Ishikawa (cell line): ENCODE measurements around the gene LMAN1L.

ENCODE experiments used
- CEBPB ChIP-seq: IDR thresholded peaks from 2 replicates; pipeline ENCODE4 v1.6.1; 2012
- CREB1 ChIP-seq: IDR thresholded peaks from 2 replicates; pipeline ENCODE4 v1.6.1; 2012; ENCODE audit warnings: low read depth
- EGR1 ChIP-seq: IDR thresholded peaks from 2 replicates; pipeline ENCODE4 v1.6.1; 2012
- EP300 ChIP-seq: IDR thresholded peaks from 2 replicates; pipeline ENCODE4 v1.6.1; 2012; ENCODE audit warnings: borderline replicate concordance
- FOXM1 ChIP-seq: IDR thresholded peaks from 2 replicates; pipeline ENCODE4 v1.6.1; 2012; ENCODE audit warnings: low read depth, borderline replicate concordance
- MAX ChIP-seq: IDR thresholded peaks from 2 replicates; pipeline ENCODE4 v1.6.1; 2012
- NFIC ChIP-seq: IDR thresholded peaks from 2 replicates; pipeline ENCODE4 v1.6.1; 2012
- RAD21 ChIP-seq: IDR thresholded peaks from 2 replicates; pipeline ENCODE4 v1.6.1; 2012; ENCODE audit warnings: low read depth
- TAF1 ChIP-seq: IDR thresholded peaks from 2 replicates; pipeline ENCODE4 v1.6.1; 2012; ENCODE audit warnings: low read depth, mild to moderate bottlenecking
- TCF12 ChIP-seq: IDR thresholded peaks from 2 replicates; pipeline ENCODE4 v1.6.1; 2012; ENCODE audit warnings: low read depth
- TEAD4 ChIP-seq: IDR thresholded peaks from 2 replicates; pipeline ENCODE4 v1.6.1; 2012
- USF1 ChIP-seq: IDR thresholded peaks from 2 replicates; pipeline ENCODE4 v1.6.1; 2012
- YY1 ChIP-seq: IDR thresholded peaks from 2 replicates; pipeline ENCODE4 v1.6.1; 2012; ENCODE audit warnings: low read depth
- ZBTB7A ChIP-seq: IDR thresholded peaks from 2 replicates; pipeline ENCODE4 v1.6.1; 2012; ENCODE audit warnings: low read depth
- TF ChIP-seq, protein P1 (sequence below): IDR thresholded peaks from 2 replicates; pipeline ENCODE4 v1.6.1; 2012; ENCODE audit warnings: low read depth, mild to moderate bottlenecking

Gene LMAN1L

GRCh38 chr15:74863239-74864056 is 50.8 kb downstream of the LMAN1L start:
- no peak for TF ChIP-seq RAD21
- no peak for TF ChIP-seq EP300
- no peak for TF ChIP-seq ZBTB7A
- TF ChIP-seq CREB1: no peak
- TF ChIP-seq TAF1: no peak

DNA sequence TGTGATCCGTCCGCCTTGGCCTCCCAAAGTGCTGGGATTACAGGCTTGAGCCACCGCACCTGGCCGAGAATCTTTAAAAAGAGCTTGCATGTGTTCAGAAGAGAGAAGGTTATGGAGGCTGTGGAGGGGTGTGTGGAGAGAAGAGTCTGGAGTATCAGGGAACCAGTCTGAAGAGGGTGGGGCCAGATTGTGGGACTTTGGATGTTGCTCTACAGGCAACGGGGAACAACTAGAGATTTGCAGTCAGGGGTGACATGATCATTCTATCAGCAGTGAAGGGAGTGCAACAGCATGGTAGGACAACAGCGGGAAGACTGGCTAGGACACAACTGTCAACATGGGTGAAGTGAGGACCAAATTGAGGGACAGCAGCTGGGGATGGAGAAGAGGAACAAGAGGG is 51.7 kb downstream of the LMAN1L start:
- no peak for TF ChIP-seq EP300
- no peak for TF ChIP-seq ZBTB7A
- no peak for TF ChIP-seq CREB1
- TF ChIP-seq EGR1: no peak
- TF ChIP-seq TAF1: no peak
- no peak for TF ChIP-seq TEAD4
- TF ChIP-seq TCF12: no peak
- TF ChIP-seq NFIC: no peak
- no peak for TF ChIP-seq RAD21
- TF ChIP-seq CEBPB: no peak
- no peak for TF ChIP-seq USF1
- no peak for TF ChIP-seq FOXM1
- no peak for TF ChIP-seq MAX
- TF ChIP-seq YY1: no peak

DNA sequence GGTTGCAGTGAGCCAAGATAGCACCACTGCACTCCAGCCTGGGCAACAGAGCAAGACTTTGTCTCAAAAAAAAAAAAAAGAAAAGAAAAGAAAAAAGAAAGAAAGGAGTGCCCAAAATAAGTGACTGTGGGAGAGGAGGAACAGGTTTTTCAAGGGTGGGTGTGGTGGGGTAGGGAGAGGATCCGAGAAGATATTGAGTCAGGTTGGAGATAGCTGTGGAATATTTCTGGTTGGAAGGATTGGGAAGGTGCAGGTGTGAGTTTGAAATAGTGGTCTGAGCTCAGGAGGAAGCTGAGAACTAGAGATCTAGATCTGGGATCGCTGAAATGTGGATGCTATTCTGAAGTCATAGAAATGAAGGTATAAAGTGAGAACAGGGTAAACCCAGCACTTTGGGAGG is 52.7 kb downstream of the LMAN1L start:
- no peak for TF ChIP-seq NFIC
- no peak for TF ChIP-seq FOXM1
- no peak for TF ChIP-seq TCF12
- TF ChIP-seq MAX: no peak
- no peak for TF ChIP-seq TAF1
- TF ChIP-seq USF1: no peak
- TF ChIP-seq RAD21: no peak
- no peak for TF ChIP-seq CEBPB
- no peak for TF ChIP-seq YY1
- no peak for TF ChIP-seq TEAD4
- no peak for TF ChIP-seq ZBTB7A
- no peak for TF ChIP-seq EP300

- no peak for TF ChIP-seq YY1
- TF ChIP-seq CREB1: no peak
- no peak for TF ChIP-seq EGR1
- no peak for TF ChIP-seq TCF12
- TF ChIP-seq MAX: no peak
- TF ChIP-seq NFIC: no peak
- TF ChIP-seq, protein P1, sequence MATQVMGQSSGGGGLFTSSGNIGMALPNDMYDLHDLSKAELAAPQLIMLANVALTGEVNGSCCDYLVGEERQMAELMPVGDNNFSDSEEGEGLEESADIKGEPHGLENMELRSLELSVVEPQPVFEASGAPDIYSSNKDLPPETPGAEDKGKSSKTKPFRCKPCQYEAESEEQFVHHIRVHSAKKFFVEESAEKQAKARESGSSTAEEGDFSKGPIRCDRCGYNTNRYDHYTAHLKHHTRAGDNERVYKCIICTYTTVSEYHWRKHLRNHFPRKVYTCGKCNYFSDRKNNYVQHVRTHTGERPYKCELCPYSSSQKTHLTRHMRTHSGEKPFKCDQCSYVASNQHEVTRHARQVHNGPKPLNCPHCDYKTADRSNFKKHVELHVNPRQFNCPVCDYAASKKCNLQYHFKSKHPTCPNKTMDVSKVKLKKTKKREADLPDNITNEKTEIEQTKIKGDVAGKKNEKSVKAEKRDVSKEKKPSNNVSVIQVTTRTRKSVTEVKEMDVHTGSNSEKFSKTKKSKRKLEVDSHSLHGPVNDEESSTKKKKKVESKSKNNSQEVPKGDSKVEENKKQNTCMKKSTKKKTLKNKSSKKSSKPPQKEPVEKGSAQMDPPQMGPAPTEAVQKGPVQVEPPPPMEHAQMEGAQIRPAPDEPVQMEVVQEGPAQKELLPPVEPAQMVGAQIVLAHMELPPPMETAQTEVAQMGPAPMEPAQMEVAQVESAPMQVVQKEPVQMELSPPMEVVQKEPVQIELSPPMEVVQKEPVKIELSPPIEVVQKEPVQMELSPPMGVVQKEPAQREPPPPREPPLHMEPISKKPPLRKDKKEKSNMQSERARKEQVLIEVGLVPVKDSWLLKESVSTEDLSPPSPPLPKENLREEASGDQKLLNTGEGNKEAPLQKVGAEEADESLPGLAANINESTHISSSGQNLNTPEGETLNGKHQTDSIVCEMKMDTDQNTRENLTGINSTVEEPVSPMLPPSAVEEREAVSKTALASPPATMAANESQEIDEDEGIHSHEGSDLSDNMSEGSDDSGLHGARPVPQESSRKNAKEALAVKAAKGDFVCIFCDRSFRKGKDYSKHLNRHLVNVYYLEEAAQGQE: no peak
- no peak for TF ChIP-seq CEBPB
- no peak for TF ChIP-seq EP300
- no peak for TF ChIP-seq FOXM1
- TF ChIP-seq TAF1: no peak
- TF ChIP-seq USF1: no peak
Observed at GRCh38 chr15:74866090-74866489, 53.5 kb downstream of the LMAN1L start.

DNA sequence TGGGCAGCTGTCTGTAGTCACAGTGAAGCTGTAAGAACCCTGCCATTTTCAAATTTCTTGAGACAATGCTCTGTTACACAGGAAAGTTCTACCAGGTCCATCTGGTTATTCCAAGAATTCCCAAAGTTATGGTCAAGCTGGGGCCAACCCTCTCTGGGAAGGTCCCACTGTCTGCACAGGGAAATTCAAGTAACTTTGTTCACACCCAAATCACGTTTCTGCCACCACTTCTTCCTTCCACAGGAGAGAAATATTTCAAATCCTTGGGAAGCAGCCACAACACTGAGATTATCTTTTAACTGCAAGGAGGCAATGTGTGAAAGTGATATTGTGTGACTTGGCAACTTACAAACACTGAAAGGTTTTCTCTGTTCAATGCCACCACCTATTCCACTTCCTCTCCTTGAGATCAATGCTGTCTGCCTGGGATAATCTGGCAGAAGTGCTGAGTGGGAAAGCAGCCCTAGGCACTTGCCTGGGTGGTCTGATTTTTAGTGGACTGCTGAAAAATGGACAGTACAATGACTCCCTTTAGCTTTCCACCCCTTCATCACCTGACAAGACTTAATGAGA is 54.9 kb downstream of the LMAN1L start:
- TF ChIP-seq EGR1: no peak
- no peak for TF ChIP-seq TCF12

GRCh38 chr15:74868059-74868458 is 55.4 kb downstream of the LMAN1L start:
- TF ChIP-seq MAX (no peak), EGR1 (no peak), CREB1 (no peak), NFIC (no peak), FOXM1 (no peak), EP300 (no peak), TEAD4 (no peak), YY1 (no peak), TAF1 (no peak)

- TF ChIP-seq RAD21: no peak
Observed at GRCh38 chr15:74869372-74869725, 56.7 kb downstream of the LMAN1L start.
